ENCODE results near the gene CTNNA2.

- TF ChIP-seq CTCF (IDR thresholded peaks at IDR 0.05 in 2 of 3, conservative IDR thresholded peaks at IDR 0.05 in 1 of 3; ENCODE audit: insufficient read depth in 2 of 3, low read depth in 1 of 3, low read length in 3 of 3) (no peak), MTA2 (IDR thresholded peaks at IDR 0.05; ENCODE audit: low read depth) (no peak)
Observed at GRCh38 chr2:80377071-80377470, 864.2 kb downstream of the CTNNA2 start.

All from K562 (cell line).